ENCODE data around the gene SLC39A9.
"Not testable (repeated sequence)": the region's sequence is repeated elsewhere in the genome, so short reads cannot be mapped to it uniquely, and the experiment has no call there.

SLC39A9 gene

DNA sequence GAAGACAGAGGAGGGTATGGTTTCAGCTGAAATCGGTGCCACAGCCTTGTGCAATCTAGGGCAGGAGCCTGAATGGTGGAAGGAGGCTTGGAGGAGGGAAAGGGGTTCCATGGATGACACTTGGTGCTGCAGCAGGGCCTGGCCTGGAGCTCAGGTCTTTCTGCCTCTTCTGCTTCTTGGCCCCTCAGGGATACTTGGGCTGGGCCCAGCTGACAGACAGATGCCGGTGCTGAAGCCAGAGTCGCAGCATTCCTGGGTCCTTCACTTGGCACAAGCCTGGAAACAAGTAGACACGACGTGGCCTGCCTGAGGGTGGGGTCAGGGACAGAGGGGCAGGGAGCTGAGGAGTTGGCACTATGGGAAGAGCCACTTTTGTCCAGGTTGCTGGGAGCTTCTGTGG, 81.6 kb downstream of the SLC39A9 start:
- no peak for DNase-seq

DNA sequence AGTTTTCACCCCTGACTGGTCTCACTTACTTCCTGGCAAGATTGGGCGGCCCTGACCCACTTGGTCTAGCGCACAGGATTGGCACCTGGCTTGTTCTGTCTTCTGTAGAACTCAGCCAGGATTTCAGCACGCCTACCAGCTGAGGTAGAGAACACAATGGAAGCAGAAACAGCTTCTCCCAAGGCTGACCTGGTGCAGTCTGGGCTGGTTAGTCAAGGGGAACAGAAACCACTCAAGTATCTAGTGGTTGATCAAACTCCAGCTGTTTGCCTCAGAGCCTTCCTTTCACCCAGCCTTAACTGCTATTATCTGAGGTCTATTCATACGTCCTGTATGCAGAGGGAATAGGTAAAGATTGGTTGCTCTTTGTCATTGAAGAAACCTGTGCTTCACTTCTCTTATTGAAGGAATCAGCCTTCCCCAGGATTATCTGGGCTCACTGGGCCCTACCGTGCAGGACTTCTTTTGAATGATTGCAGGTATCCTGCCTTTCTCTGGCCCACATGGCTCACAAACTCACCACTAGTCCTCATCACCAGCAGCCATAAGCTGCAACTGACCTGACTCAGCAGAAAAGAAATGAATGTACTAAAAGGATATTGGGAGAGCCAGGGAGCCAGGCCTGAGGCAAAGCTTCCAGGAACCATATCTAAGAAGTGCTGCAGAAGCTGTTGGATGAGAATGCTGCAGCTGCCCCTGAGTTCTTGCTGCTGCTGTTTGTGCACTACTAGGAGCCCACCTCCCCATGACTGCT, 83.5 kb downstream of the SLC39A9 start:
- DNase-seq, result peak; percentile 27

GRCh38 chr14:69483765-69484443, 85.4 kb downstream of the SLC39A9 start:
- DNase-seq, result peak; percentile 78

- peak; percentile 75 for DNase-seq
These were observed 86.2 kb downstream of the SLC39A9 start, which contains the start of gene PLEKHD1 for GRCh38 chr14:69484444-69485314. TSS of gene PLEKHD1 (plus strand) at chr14:69484728. CDS start at chr14:69484966, 238 bp downstream.

GRCh38 chr14:69485315-69485660, 86.8 kb downstream of the SLC39A9 start:
- DNase-seq, result no peak

- DNase-seq, result no peak
These were observed 87.2 kb downstream of the SLC39A9 start for GRCh38 chr14:69485701-69486100.

DNA sequence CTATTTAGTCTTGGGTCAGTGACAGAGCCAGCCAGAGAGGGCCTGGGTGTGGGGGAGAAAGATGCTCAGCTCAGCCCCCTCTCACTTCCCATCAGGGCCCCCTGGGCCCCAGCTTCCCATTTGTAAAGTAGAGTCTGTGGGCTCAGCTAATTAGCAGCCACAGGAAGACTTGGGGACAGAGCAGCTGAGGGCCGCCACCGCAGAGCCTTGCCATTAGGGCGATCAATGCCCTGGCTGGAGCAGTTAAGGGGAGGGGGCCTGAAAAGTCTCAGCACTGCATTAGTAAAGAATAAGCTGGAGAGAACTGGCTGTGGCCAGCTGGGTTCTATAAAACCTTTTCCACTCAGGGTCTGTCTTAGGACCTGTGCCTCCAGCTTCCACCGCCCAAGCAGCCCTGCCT, 88.7 kb downstream of the SLC39A9 start:
- DNase-seq, result no peak

DNA sequence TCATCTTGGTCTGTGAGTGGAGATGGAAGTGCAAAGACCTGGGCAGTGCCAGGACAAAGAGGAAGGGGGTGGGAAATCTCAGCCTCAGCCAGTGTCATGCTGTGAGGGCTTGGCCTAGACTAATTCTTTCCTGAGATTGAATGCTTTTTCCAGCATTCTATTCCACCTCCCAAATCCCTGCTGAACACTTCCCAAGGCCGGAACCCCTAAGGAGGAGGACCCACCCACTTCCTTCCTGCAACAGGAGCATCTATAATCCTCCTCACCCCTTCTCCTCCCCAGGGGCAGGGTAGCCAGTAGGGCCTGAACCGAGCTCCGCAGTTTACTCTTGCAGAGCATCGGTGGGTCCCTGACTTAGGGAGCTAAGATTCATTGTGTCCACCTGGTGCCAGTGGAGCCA, 89.3 kb downstream of the SLC39A9 start:
- DNase-seq, result no peak

DNA sequence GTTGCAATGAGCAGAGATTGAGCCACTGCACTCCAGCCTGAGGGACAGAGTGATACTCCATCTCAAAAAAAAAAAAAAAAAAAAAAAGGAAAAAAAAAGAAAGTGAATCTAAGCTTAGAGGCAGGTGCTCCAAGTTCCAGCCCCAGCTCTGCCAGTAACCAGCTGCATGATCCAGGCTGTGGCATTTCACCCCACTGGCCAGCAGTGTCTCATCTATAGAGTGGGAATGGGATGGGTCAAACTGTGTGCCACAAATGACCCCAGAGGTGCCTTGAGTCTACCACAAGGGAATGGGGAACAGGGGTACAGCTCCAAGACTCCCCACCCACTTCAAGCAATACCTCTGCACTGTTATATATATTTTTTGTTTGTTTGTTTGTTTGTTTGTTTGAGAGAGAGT, 91.0 kb downstream of the SLC39A9 start:
- no peak for DNase-seq

DNA sequence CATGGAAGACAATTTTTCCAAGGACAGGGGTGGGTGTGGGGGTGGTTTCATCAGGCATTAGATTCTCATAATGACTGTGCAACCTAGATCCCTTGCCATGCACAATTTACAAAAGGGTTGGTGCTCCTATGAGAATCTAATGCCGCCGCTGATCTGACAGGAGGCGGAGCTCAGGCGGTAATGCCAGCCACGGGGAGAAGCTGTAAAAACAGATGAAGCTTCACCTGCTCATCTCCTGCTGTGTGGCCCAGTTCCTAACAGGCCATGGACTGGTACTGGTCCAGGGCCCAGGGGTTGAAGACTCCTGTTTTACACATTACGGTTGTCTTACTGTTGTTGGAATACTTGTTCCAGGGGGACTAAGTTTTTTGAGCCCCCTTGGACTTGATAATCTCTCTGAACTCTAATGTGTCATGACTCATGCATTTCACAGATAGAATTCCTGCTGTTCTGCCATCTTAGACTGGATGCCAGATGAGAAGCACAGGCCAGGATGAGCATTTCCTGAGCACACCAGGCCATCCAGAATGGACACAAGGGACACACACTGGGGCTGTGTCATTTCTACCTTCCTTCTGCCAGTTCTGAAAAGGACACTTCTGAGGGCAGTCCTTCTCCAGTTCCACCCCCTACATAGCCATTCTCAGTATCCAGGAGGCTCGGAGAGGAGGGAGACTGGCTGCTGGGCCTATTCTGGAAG, 91.9 kb downstream of the SLC39A9 start:
- no peak for DNase-seq

- DNase-seq, result no peak
These were observed 92.7 kb downstream of the SLC39A9 start for GRCh38 chr14:69491193-69491592.

GRCh38 chr14:69493038-69493437, 94.5 kb downstream of the SLC39A9 start:
- no peak for DNase-seq

GRCh38 chr14:69493791-69494190, 95.3 kb downstream of the SLC39A9 start:
- no peak for DNase-seq

GRCh38 chr14:69495341-69495921, 96.9 kb downstream of the SLC39A9 start:
- no peak for DNase-seq

DNA sequence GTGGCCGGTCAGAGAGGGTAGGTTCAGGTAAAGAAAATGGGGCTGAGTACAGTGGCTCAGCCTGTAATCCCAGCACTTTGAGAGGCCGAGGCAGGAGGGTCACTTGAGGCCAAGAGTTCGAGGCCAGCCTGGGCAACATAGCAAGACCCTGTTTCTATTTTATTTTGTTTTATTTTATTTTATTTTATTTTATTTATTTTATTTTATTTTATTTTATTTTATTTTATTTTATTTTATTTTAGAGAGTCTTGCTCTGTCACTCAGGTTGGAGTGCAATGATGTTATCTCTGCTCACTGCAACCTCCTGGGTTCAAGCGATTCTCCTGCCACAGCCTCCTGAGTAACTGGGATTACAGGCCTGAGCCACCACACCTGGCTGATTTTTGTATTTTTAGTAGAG, 99.4 kb downstream of the SLC39A9 start:
- not testable (repeated sequence) for DNase-seq

- not testable (repeated sequence) for DNase-seq
These were observed 99.8 kb downstream of the SLC39A9 start for GRCh38 chr14:69498286-69498685.

DNA sequence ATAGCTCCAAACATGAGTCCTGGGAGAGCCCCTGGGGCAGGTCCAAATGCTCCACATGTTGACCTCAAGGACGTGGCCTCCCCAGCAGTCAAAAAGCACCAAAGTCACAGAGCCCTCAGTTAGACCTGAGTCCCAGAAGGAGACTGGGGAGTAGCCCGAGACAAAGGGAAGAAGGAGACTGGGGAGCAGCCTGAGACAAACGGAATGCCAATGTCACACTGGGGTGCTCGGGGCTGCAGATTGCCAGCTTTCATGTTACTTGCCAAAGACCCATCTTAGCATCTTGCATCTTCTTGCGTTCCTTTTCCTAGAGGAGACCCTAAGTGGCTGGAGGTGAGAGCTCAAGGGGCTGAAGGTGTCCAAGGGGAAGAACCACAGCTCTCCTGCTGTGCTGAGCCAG, 100.9 kb downstream of the SLC39A9 start:
- no peak for DNase-seq

DNA sequence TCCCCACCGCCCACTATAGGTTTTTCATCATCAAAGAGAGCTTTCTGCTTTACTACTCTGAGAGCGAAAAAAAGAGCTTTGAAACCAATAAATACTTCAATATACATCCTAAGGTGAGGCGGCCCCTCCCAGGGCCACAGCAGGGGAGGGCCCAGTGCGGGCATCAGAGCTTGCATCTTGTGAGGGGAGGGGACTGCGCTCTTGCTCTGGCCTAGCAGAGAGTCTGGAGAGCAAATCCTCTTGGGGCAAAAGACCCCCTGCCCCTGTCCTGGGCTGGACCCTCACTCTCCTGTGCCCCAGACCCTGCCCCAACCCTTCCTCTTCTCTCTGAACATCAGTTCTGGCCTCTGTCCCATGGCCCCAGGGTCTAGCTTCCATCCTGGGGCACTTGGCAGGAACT, 101.6 kb downstream of the SLC39A9 start:
- no peak for DNase-seq

DNA sequence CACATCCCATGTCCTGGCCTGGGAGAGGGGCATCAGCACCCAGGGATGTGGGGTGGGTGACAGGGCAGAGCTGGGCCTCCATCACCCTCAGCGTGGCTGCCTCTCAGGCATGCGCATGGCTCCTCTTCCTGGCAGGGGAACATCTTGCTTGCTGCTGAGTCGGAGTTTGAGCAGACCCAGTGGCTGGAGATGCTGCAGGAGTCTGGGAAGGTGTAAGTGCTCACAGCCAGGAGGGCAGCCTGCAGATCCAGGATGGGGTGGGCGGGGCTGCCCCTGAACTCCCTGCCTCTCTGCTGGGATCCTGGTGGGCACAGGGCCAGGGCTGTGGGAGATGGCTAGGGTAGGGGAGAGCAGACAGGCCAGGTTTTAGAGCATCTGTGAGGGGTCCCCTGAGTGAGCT, 102.2 kb downstream of the SLC39A9 start:
- no peak for DNase-seq

GRCh38 chr14:69501423-69501838, 102.9 kb downstream of the SLC39A9 start:
- DNase-seq, result no peak

- no peak for DNase-seq
These were observed 106.3 kb downstream of the SLC39A9 start for GRCh38 chr14:69504775-69505174.

Measured in DMS53 (cell line).